Right kidney (tissue), 1 donor: ENCODE results near the gene LLCFC1.
"Not testable (repeated sequence)": the region's sequence is repeated elsewhere in the genome, so short reads cannot be mapped to it uniquely, and the experiment has no call there.

Source experiments
- DNase-seq: peaks from one replicate; pipeline ENCODE4 v3.0.0-alpha.2; 2016

LLCFC1 gene

GRCh38 chr7:142943706-142944268 is 4.5 kb downstream of the LLCFC1 start:
- DNase-seq = no peak

GRCh38 chr7:142945001-142945400 is 5.7 kb downstream of the LLCFC1 start:
- no peak for DNase-seq

- no peak for DNase-seq
Observed at GRCh38 chr7:142948603-142949002, 9.3 kb downstream of the LLCFC1 start.

GRCh38 chr7:142950235-142950634 is 11.0 kb downstream of the LLCFC1 start:
- no peak for DNase-seq

- no peak for DNase-seq
Observed at GRCh38 chr7:142954680-142955268, 15.5 kb downstream of the LLCFC1 start.

- no peak for DNase-seq
Observed at GRCh38 chr7:142956951-142957623, 17.8 kb downstream of the LLCFC1 start.

- no peak for DNase-seq
Observed at GRCh38 chr7:142957723-142958122, 18.4 kb downstream of the LLCFC1 start.

- DNase-seq = no peak
Observed at GRCh38 chr7:142959202-142959601, 19.9 kb downstream of the LLCFC1 start.

- no peak for DNase-seq
Observed at GRCh38 chr7:142960955-142961512, 21.8 kb downstream of the LLCFC1 start.

- DNase-seq = no peak
Observed at GRCh38 chr7:142961595-142961972, 22.3 kb downstream of the LLCFC1 start.

- no peak for DNase-seq
Observed at GRCh38 chr7:142961973-142962926, 23.0 kb downstream of the LLCFC1 start, which contains the start of gene KEL. Gene KEL, minus strand, starts transcription at chr7:142962363. Its CDS starts 157 bp downstream, at chr7:142962206.

- DNase-seq = no peak
Observed at GRCh38 chr7:142962991-142963390, 23.7 kb downstream of the LLCFC1 start.

GRCh38 chr7:142963993-142964392 is 24.7 kb downstream of the LLCFC1 start:
- DNase-seq = no peak

- no peak for DNase-seq
Observed at GRCh38 chr7:142964502-142965246, 25.4 kb downstream of the LLCFC1 start.

GRCh38 chr7:142968229-142968628 is 28.9 kb downstream of the LLCFC1 start:
- no peak for DNase-seq

- no peak for DNase-seq
Observed at GRCh38 chr7:142969183-142969582, 29.9 kb downstream of the LLCFC1 start.

GRCh38 chr7:142974626-142975025 is 35.3 kb downstream of the LLCFC1 start:
- DNase-seq = no peak

GRCh38 chr7:142978402-142978801 is 39.1 kb downstream of the LLCFC1 start:
- not testable (repeated sequence) for DNase-seq

- no peak for DNase-seq
Observed at GRCh38 chr7:142983825-142984224, 44.5 kb downstream of the LLCFC1 start.

- no peak for DNase-seq
Observed at GRCh38 chr7:142984297-142984696, 45.0 kb downstream of the LLCFC1 start.
